GM23338 (cell line): ENCODE data around the gene NBAS. TPM values are rescaled to one million over a fixed set of nuclear protein-coding genes. Genes with fewer than 3 reads are reported as not detected.

ENCODE experiments used
- ATAC-seq: fragments of 200-7000 bp; cut with Tn5 transposase; 3 replicates; pipeline ENCODE4 v1.9.1; 2020
- DNase-seq: peaks from one replicate; pipeline ENCODE4 v3.0.0-alpha.2; 2015; ENCODE audit warnings: low spot score
- H2AFZ ChIP-seq: fragments of 200-600 bp; sonication (generic); 2 replicates; pipeline ENCODE4 v1.8.0; 2016; ENCODE audit warnings: antibody characterized with exemption, mild to moderate bottlenecking, moderate library complexity
- H3F3A ChIP-seq: fragments of 200-600 bp; sonication (generic); replicated peaks from 2 replicates; pipeline ENCODE4 v1.8.0; 2017; ENCODE audit warnings: antibody characterized with exemption, mixed run types, low read depth
- H3K27ac ChIP-seq: fragments of 200-600 bp; sonication (generic); 2 replicates; pipeline ENCODE4 v1.6.1; 2016; ENCODE audit warnings: low read depth
- H3K27me3 ChIP-seq: fragments of 200-600 bp; sonication (generic); 2 replicates; pipeline ENCODE4 v1.8.0; 2016; ENCODE audit warnings: mild to moderate bottlenecking, mixed run types, moderate library complexity; ENCODE audit not compliant: insufficient read depth
- H3K36me3 ChIP-seq: fragments of 200-600 bp; sonication (generic); 2 replicates; pipeline ENCODE4 v1.8.0; 2016; ENCODE audit warnings: mild to moderate bottlenecking; ENCODE audit not compliant: insufficient read depth
- H3K4me1 ChIP-seq: fragments of 200-600 bp; sonication (generic); 2 replicates; pipeline ENCODE4 v1.8.0; 2016; ENCODE audit warnings: mild to moderate bottlenecking, moderate library complexity; ENCODE audit not compliant: insufficient read depth
- H3K4me2 ChIP-seq: fragments of 200-600 bp; sonication (generic); 2 replicates; pipeline ENCODE4 v1.7.1; 2017; ENCODE audit warnings: mixed run types
- H3K4me3 ChIP-seq: fragments of 200-600 bp; sonication (generic); 2 replicates; pipeline ENCODE4 v1.6.1; 2016; ENCODE audit warnings: mixed run types
- H3K79me2 ChIP-seq: fragments of 200-600 bp; sonication (generic); replicated peaks from 2 replicates; pipeline ENCODE4 v1.8.0; 2017; ENCODE audit warnings: mild to moderate bottlenecking; ENCODE audit not compliant: insufficient read depth
- H3K9me2 ChIP-seq: fragments of 200-600 bp; sonication (generic); 2 replicates; pipeline ENCODE4 v1.8.0; 2017; ENCODE audit not compliant: insufficient read depth
- H4K20me1 ChIP-seq: fragments of 200-600 bp; sonication (generic); replicated peaks from 2 replicates; pipeline ENCODE4 v1.8.0; 2017; ENCODE audit warnings: mild to moderate bottlenecking; ENCODE audit not compliant: insufficient read depth
- H3K27ac Mint-ChIP-seq: 2 replicates; pipeline ENCODE4 v1.8.0; 2020; ENCODE audit warnings: inconsistent platforms, mild to moderate bottlenecking, moderate library complexity, mixed read lengths
- H3K27me3 Mint-ChIP-seq: 3 replicates; pipeline ENCODE4 v1.8.0; 2022; ENCODE audit warnings: low read depth, mild to moderate bottlenecking, moderate library complexity, mixed read lengths, inconsistent platforms; ENCODE audit not compliant: insufficient read depth, poor library complexity
- H3K36me3 Mint-ChIP-seq: 3 replicates; pipeline ENCODE4 v1.8.0; 2021; ENCODE audit warnings: low read depth, mild to moderate bottlenecking, inconsistent platforms, moderate library complexity, mixed read lengths
- H3K4me1 Mint-ChIP-seq: 3 replicates; pipeline ENCODE4 v1.8.0; 2020; ENCODE audit warnings: mild to moderate bottlenecking, inconsistent platforms, mixed read lengths
- H3K4me3 Mint-ChIP-seq: 3 replicates; pipeline ENCODE4 v1.8.0; 2021; ENCODE audit warnings: moderate library complexity, mild to moderate bottlenecking, inconsistent platforms, mixed read lengths
- H3K9me3 Mint-ChIP-seq: 3 replicates; pipeline ENCODE4 v1.8.0; 2020; ENCODE audit warnings: moderate library complexity, mild to moderate bottlenecking, inconsistent platforms, mixed read lengths
- CREB1 ChIP-seq: fragments of 250-450 bp; sonication (Bioruptor Pico); IDR thresholded peaks from 2 replicates; pipeline ENCODE4 v1.5.0; 2020; ENCODE audit warnings: low read depth, mild to moderate bottlenecking, moderate library complexity
- CTCF ChIP-seq, 2 experiments: fragments of 200-600 bp in 1 of 2; sonication (generic) in 1 of 2; conservative IDR thresholded peaks; 2 replicates each; pipeline versions ENCODE4 v1.5.1 to v1.6.1; 2016 to 2017; ENCODE audit warnings: antibody characterized with exemption in 2 of 2, low read depth in 2 of 2, mild to moderate bottlenecking in 2 of 2, moderate library complexity in 1 of 2
- ETS1 ChIP-seq: IDR thresholded peaks from 2 replicates; pipeline ENCODE4 v1.6.1; 2016; ENCODE audit warnings: antibody characterized with exemption
- EZH2 ChIP-seq: fragments of 200-600 bp; sonication (generic); IDR thresholded peaks from one replicate; pipeline ENCODE4 v1.8.0; 2017; ENCODE audit warnings: antibody characterized with exemption, mild to moderate bottlenecking, low read depth; ENCODE audit not compliant: unreplicated experiment
- EZH2phosphoT487 ChIP-seq: fragments of 200-600 bp; sonication (generic); IDR thresholded peaks from one replicate; pipeline ENCODE4 v1.8.1; 2018; ENCODE audit warnings: antibody characterized with exemption; ENCODE audit not compliant: unreplicated experiment
- JUNB ChIP-seq: IDR thresholded peaks from one replicate; pipeline ENCODE4 v1.6.1; 2016; ENCODE audit warnings: antibody characterized with exemption; ENCODE audit not compliant: unreplicated experiment
- NANOG ChIP-seq: IDR thresholded peaks from 2 replicates; pipeline ENCODE4 v1.6.1; 2016; ENCODE audit warnings: antibody characterized with exemption, borderline replicate concordance
- POLR2AphosphoS5 ChIP-seq: IDR thresholded peaks from 2 replicates; pipeline ENCODE4 v1.6.1; 2016; ENCODE audit warnings: antibody characterized with exemption, low read depth
- REST ChIP-seq: IDR thresholded peaks from one replicate; pipeline ENCODE4 v1.6.1; 2018; ENCODE audit warnings: antibody characterized with exemption; ENCODE audit not compliant: unreplicated experiment
- STAT1 ChIP-seq: IDR thresholded peaks from one replicate; pipeline ENCODE4 v1.6.1; 2016; ENCODE audit warnings: antibody characterized with exemption; ENCODE audit not compliant: unreplicated experiment
- ZNF114 ChIP-seq: fragments of 250-450 bp; sonication (Bioruptor Pico); IDR thresholded peaks from 2 replicates; pipeline ENCODE4 v1.5.0; 2020; ENCODE audit warnings: mild to moderate bottlenecking, moderate library complexity
- ZNF331 ChIP-seq: fragments of 250-450 bp; sonication (Bioruptor Pico); IDR thresholded peaks from 2 replicates; pipeline ENCODE4 v1.5.0; 2020; ENCODE audit warnings: low read depth, mild to moderate bottlenecking, moderate library complexity
- ZNF462 ChIP-seq: fragments of 250-450 bp; sonication (Bioruptor Pico); IDR thresholded peaks from 2 replicates; pipeline ENCODE4 v1.5.0; 2020; ENCODE audit warnings: mild to moderate bottlenecking, moderate library complexity
- polyA plus RNA-seq: library from polyadenylated mRNA; unstranded; fragments of >200 nt; fragmentation: Nextera tagmentation; extraction: Ambion mirVana; gene quantifications from 2 replicates; pipeline ENCODE4 v1.2.1, GENCODE V29; 2016
- total RNA-seq: library from RNA; depleted of rRNA; stranded (reverse); fragments of >200 nt; shearing (Covaris generic); gene quantifications from 2 replicates; pipeline ENCODE4 v1.2.3, GENCODE V29; 2014

NBAS gene
- total and polyA plus RNA-seq, 2 experiments from 2014 or later: 24.8 to 38.9 TPM

GRCh38 chr2:15609341-15610042 is 48.4 kb upstream of the NBAS start:
- Histone ChIP-seq H2AFZ (no peak overlapping the region), H3K79me2 (0 out of 2 replicates have a peak, but pooled peaks cover 4% of the 10 kb centered on the region), H3K27me3 (no peaks in the 10 kb centered on the region), H3K36me3 (peaks cover 45% of the 10 kb centered on the region), H3K27ac (no peak overlapping the region), H3K4me2 (no peak overlapping the region), H4K20me1 (peaks cover 7% of the 10 kb centered on the region; the same call in 1 of the 2 replicates), H3F3A (no peaks in the 10 kb centered on the region), H3K4me1 (no peaks in the 10 kb centered on the region; the same call in 1 of the 2 replicates), H3K9me2 (no peaks in the 10 kb centered on the region), H3K4me3 (no peak overlapping the region)
- peaks cover 81% of the 10 kb centered on the region for H3K36me3 Mint-ChIP-seq
- TF ChIP-seq POLR2AphosphoS5: no peak
- no peak for TF ChIP-seq ZNF462
- TF ChIP-seq STAT1: no peak
- TF ChIP-seq ZNF331 (CRISPR knock-in tag): no peak
- no peak for TF ChIP-seq EZH2phosphoT487
- no peak for TF ChIP-seq CREB1 (CRISPR knock-in tag)
- no peak for TF ChIP-seq REST
- no peak for TF ChIP-seq CTCF (conservative IDR thresholded peaks at IDR 0.05; ENCODE audit: low read depth in 2 of 2)
- TF ChIP-seq EZH2: no peak
- TF ChIP-seq NANOG: no peak
- TF ChIP-seq JUNB: no peak
- no peak for TF ChIP-seq ZNF114 (CRISPR knock-in tag)
- TF ChIP-seq ETS1: no peak
- H3K4me1 Mint-ChIP-seq: no peaks in the 10 kb centered on the region
- H3K27me3 Mint-ChIP-seq: no peaks in the 10 kb centered on the region
- no peak overlapping the region for H3K4me3 Mint-ChIP-seq
- ATAC-seq (no peak), DNase-seq (no peak)
- H3K9me3 Mint-ChIP-seq: peaks cover 11% of the 10 kb centered on the region; the same call in 2 of the 3 replicates
- H3K27ac Mint-ChIP-seq: no peak overlapping the region
